Measurements from ENCODE around the gene ZNF691.
"Not testable (repeated sequence)": the region's sequence is repeated elsewhere in the genome, so short reads cannot be mapped to it uniquely, and the experiment has no call there.

Gene ZNF691

DNA sequence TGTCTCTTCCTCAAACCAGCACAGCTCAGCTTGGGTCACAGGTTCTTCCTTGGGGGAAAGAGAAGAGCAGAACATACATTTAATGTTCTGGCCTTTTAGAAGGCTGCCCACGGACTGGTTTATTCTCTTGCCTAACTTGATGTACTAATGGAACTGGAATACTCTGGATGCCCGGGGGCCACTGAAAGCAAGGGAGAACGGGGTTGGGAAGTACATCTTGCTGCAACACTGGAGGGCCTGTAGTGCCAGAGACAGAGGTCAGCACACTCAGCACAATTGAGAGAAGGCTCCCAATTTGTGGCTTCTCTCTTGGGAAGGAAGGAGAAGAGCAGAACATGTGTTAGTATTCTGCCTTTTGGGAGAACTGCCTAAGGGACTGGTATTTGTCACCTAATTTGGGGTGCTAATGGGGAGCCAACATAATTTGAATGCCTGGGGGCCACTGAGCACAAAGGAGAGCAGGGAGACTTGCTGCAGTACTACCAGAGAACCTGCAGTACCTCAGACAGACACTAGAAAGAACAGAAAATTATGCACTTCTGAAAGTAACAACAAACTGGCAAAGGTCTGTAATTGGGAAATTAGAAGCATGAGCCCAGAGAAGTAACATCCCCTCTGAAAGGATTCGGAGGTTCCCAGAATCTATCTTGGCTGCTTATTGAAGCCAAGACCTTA, 14.1 kb downstream of the ZNF691 start:
- no peak for DNase-seq

GRCh38 chr1:42861014-42861399, 14.6 kb downstream of the ZNF691 start:
- no peak for DNase-seq

- no peak for DNase-seq
Observed at GRCh38 chr1:42866549-42866948, 20.1 kb downstream of the ZNF691 start.

DNA sequence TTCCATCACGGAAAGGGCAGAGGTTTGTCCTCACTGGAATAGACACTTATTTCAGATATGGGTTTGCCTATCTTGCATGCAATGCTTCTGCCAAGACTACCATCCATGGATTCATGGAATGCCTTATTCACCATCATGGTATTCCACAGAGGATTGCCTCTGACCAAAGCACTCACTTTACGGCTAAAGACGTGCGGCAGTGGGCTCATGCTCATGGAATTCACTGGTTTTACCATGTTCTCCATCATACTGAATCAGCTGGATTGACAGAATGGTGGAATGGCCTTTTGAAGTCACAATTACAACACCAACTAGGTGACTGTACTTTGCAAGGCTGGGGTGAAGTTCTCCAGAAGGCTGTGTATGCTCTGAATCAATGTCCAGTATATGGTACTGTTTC, 22.1 kb downstream of the ZNF691 start:
- not testable (repeated sequence) for DNase-seq

GRCh38 chr1:42869254-42869653, 22.8 kb downstream of the ZNF691 start:
- DNase-seq = not testable (repeated sequence)

DNA sequence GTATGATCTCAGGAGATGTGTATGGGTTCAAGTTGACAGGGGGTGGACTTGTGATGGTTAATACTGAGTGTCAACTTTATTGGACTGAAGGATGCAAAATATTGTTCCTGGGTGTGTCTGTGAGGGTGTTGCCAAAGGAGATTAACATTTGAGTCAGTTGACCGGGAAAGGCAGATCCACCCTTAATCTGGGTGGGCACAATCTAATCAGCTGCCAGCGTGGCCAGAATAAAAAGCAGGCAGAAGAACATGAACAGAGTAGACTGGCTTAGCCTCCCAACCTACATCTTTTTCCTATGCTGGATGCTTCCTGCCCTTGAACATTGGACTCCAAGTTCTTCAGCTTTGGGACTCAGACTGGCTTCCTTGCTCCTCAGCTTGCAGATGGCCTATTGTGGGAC, 23.3 kb downstream of the ZNF691 start:
- DNase-seq = not testable (repeated sequence)

- DNase-seq = not testable (repeated sequence)
Observed at GRCh38 chr1:42873108-42873507, 26.7 kb downstream of the ZNF691 start.

- no peak for DNase-seq
Observed at GRCh38 chr1:42873670-42874069, 27.3 kb downstream of the ZNF691 start.

DNA sequence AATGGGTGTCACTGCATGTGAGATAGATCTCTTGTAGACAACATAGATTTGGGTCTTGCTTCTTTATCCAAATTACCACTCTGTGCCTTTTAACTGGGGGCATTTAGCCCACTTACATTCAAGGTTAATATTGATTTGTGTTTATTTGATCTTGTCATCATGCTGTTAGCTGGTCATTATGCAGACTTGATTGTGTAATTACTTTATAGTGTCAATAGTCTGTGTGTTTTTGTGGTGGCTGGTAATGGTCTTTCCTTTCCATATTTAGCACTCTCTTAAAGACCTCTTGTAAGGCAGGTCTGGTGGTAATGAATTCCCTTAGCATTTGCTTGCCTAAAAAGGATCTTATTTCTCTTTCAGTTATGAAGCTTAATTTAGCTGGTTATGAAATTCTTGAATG, 29.6 kb downstream of the ZNF691 start:
- DNase-seq = no peak

DNA sequence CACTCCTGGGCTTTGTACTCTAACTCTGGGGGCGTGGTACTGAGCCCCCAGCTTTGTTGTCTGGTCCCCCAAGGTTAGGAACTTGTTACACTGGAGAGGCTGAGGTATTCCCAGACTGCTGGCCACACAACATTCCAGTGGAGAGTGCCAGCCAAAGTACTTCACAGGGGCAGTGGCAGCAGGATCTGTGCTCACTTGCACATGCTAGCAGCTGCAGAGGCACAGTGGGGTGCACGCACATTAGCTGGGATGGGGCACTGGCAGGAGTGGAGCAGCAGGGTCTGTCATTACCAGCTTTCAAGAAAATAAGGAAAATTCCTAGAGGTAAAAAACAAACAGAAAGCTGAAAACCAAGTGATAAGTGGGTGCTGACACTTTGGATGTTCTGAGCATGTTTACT, 31.0 kb downstream of the ZNF691 start:
- no peak for DNase-seq

DNA sequence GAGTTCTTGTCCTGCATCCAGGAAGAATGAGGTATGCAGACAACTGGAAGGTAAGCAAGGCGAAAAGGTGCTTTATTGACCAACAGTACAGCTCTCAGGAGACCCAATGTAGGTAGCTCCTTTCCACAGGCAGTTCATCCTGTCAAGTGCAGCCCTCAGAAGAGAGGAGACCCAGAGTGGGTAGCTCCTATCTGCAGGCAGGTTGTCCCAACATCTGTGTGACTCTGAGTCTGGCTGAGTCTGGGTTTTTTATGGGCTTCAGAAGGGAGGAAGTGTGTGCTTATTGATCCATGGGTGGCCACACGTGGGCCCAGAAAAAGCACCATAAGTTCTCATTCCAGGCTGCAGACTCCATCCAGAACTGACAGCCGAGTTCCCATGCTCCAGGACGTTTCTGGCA, 34.0 kb downstream of the ZNF691 start:
- no peak for DNase-seq

DNA sequence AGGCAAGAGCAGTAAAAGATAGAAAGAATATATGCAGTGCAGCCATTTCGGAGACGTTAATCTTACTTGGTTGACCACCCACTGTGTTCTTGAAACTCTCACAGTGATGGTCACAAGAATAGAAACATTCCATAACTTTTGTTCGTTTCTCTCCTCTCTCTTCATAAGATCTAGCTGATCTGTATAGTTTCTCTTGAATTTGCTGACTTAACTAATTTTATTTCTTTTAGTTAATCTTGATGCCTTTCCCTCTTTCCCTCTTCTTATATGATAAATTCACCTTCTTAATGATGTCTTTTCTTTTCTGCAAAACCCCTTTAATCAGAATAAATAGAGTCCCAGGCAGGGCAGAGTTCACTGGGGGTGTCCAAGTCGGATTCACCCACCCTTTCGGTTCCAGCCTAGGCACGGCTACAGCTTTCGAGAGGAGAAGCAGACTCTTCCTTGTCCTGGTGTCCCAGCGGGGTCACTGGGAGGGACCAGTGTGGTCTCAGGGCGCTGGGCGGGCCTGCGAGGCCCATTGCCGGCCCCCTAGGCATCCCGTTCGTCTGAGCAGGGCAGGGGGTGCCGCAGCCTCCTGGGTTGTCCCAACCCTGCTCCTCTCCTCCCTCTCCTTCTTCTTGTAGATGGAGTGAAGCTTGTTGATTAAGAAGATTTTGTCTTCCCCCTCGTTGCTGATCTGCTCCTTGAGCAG, 39.8 kb downstream of the ZNF691 start:
- no peak for DNase-seq

GRCh38 chr1:42886800-42887199, 40.4 kb downstream of the ZNF691 start:
- DNase-seq = no peak

GRCh38 chr1:42887366-42887765, 41.0 kb downstream of the ZNF691 start:
- no peak for DNase-seq

GRCh38 chr1:42888013-42888633, 41.7 kb downstream of the ZNF691 start:
- no peak for DNase-seq

GRCh38 chr1:42889264-42889663, 42.9 kb downstream of the ZNF691 start:
- DNase-seq = no peak

DNA sequence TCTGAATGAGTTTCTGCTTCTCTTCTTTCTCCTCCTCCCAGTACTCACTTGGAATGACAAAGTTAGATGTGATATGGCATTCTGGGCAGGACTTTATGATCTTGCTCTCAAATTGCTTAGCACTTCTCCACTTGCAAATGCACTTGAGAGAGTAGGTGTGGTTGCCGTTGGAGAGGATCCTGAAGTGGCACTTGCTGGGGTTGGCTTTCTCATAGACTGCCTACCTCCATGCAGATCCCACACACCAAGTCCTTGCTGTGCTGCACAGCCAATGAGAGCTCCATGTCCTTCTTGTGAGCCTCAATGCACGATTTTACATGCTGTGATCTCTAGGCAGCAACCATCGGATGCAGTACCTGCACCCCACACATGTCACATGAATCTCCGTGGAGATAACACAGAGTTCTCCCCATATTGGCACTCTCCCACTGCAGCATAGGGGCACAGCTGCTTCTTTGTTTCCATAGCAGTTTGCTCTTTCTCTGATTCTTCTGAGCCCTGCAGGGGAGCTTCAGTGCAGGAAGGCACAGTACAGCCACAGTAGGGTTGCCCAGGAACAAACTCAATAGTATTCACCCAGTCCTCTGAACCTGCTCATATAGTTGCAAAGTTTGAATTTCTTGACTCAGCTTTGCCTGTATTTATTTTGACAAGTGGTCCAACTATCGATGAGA, 45.2 kb downstream of the ZNF691 start:
- DNase-seq = no peak

DNA sequence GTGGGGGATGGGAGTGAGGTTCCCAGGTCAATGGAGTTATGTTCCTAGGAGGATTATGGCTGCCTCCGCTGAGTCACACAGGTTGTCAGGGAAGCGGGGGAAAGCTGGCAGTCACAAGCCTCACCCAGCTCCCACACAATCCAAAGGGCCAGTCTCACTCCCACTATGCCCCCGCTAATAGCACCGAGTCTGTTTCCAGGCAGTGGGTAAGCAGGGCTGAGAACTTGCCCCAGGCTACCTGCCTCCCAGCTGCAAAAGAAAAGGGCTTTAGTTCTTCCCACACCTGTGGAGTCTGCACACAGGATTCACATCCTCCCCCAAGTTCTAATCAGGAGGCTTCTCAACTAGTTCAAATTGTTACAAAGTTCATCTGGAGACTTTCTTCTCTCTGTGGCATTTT, 53.5 kb downstream of the ZNF691 start:
- not testable (repeated sequence) for DNase-seq

All from T-helper 2 cell (primary cell).